NCI-H146 treated with DMSO at 0.1 percent for 48 hours (cell line): ENCODE results near the gene ARHGAP10.
"Not testable (repeated sequence)": the region's sequence is repeated elsewhere in the genome, so short reads cannot be mapped to it uniquely, and the experiment has no call there.

ENCODE experiments used
- DNase-seq: peaks from one replicate; lab custom pipeline; 2025; ENCODE audit not compliant: unreplicated experiment; lab: John Stamatoyannopoulos, UW

ARHGAP10 gene

DNA sequence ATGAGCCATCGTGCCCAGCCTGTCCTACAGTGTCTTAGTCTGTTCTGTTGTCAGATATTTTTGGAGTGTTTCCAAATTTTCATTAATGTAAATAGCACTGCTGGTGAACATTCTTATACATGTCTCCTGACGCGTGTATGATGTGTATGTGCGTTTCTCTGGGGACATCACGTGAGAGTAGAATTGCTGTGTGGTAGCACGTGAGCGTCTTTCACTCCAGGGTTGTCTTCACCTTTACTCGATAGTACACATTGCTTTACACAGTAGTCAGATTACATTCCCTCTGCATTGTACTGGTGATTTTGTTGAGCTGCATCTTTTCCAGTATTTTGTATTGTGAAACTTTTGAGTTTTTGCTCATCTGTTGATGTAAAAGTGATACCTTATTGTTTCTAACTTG lies 60.0 kb downstream of the ARHGAP10 start:
- DNase-seq: no peak

DNA sequence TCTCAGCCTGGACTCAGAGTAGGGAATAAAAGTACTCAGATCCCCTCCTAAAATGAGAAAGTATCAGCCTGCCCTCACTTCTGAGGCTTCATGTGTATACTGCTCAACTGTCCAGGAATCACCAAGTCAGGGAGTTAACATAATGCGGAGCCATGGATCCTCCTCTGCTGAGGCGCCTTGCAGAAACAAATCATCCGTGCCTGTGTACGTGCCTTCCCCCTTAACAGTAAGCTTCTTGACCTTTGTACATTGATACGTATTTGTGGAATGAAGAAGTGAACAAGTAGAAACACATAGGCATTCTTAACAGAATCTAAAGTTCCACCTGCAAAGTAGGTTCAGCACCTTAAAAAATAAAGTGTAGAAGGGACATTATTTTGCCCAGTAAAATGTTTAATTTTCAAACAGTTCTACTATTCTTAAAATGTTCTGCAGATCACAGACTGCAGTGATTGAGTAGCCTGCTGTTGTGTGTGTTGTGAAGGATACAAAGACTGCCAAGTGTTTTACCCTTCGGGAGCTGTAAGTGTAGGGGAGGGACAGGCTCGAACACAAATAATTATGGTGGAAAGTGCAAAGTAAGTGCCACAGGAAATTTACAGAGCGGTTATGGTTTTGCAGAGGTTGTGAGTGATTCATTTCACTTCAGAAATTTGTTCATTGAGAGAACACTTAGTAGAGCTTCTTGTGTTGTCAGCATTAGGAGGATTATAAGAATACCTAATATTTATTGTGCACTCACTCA lies 61.9 kb downstream of the ARHGAP10 start:
- no peak for DNase-seq

DNA sequence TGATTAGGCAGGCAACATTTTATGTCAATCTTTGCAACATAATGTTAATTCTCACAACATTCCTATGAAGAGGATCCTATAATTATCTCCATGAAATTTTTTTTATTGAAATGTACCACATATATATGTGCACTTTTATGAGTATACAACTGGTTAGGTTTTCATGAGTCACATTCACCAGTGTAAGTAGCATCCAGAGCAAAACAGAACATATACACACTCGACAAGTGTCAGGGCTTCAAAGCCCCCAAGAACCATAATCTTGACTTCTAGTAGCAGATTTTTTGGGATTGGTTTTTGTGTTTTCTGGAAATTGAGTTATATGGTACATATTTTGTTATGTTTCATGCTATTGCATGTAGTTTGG lies 62.4 kb downstream of the ARHGAP10 start:
- DNase-seq: no peak

DNA sequence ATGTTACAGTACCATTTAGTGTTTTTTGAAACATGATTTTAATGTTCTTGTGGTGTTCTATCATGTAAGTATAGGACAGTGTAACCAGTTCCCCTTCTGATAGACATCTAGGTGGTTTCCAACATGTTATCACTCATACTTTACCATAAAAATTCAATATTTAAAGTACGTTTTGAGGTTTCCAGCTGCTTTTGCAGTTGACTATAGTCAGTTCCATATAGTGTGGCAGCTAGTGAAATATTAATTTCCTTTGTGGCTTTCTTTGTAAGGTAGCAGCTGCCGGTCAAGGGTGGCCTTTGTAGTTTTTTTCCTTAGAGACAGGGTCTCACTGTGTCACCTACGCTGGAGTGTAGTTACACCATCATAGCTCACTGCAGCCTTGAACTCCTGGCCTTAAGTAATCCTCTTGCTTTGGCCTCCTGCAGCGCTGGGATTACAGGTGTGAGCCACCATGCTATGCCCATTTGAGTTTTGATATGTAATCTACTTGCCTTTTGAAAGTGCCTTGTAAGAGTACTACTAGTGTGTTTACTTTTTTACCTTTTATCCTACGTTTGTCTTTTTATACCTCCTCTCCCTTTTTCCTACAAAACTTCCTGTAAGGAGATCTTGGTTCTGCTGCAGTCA lies 63.0 kb downstream of the ARHGAP10 start:
- DNase-seq: no peak

DNA sequence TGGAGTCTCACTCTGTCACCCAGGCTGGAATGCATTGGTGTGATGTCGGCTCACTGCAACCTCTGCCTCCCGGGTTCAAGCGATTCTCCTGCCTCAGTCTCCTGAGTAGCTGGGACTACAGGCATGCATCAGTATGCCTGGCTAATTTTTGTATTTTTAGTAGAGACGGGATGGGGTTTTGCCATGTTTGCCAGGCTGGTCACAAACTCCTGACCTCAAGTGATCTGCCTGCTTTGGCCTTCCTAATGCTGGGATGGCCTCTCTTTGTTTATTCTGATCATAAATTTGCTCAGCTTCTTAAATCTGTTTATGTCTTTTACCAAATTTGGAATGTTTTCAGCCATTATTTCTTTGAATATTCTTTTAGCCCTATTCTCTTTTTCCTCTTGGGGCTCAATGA lies 67.2 kb downstream of the ARHGAP10 start:
- not testable (repeated sequence) for DNase-seq

DNA sequence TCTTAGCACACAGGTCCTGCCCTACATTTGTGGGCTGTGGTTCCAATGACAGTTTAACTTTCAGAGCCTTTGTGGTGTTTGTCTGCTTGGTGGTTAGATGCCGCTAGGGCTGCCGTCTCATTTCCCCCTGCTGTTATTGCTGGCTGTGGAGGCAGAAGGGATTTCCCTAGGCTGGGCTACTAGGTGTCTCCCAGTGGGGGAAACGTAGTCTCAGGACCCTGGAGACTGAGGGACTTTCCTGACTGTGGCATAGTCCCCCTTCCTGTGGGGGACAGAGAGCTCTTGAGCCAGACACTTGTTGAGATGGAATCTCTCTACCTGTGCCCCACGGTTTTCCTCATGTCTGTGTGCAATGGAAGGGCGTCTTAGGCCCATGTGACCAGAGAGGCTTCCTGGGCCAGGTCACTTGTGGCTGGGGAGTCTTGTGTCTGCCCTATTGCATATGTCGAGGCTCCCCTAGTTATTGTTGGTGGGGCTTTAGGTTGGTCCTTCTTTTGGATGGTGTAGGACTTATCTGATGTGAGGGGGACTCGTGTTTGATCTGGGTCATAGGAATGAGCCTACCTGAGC lies 68.2 kb downstream of the ARHGAP10 start:
- DNase-seq: no peak

DNA sequence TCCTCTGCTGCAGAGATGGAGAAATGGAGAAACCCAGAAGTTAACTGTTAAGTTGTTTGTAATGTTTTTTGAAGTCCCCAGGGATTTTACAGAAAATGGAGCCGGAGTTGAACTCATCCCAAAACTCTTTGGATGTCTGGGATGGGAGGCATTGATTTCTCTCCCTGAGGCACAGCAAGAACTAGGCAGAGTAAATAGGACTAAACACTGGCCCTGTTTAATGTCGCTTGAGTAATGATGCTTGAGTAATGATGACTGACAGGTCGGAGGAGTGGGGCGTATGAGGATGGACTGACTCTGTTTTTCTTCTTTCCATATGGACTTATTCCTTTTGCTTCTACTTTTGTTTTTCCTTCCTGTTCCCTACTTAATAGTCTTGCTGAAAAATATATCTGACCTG lies 69.9 kb downstream of the ARHGAP10 start:
- DNase-seq: no peak

DNA sequence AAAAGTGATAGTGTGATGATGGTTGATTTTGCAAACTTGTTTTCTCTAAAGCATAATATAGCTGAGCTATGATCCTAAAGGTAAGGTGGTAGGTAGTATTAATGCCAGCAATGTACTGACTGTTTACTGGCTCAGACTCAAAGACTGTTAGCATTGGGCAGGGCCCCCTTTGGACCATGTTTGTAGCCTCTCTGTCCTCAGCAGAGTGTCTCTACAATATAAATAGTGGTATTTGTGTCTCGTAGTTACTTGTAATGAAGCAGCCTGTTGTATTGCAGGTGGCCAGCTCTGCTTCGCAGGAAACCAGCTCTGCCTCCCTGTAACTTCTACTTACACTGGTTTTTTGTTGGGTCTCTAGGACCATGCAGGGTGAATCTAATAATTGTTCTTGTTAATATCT lies 70.5 kb downstream of the ARHGAP10 start:
- no peak for DNase-seq

DNA sequence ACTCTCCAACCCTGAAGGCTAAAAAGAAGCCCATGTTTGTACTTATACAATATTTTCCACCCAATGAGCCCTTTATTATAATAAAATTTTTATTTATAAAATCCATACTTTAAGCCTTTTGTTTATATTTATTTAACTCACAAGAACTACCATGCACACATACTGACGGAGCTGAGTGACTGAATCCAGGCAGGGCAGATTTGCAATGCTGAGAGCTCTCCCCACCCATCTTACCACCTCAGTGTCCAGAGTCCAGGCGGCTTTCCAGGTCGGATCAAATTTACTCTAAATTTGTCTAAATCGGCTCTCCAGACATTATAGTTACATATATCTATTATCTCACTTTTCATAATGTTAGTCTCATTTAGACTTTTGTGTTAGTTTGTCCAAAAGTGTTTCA lies 74.1 kb downstream of the ARHGAP10 start:
- DNase-seq: no peak

DNA sequence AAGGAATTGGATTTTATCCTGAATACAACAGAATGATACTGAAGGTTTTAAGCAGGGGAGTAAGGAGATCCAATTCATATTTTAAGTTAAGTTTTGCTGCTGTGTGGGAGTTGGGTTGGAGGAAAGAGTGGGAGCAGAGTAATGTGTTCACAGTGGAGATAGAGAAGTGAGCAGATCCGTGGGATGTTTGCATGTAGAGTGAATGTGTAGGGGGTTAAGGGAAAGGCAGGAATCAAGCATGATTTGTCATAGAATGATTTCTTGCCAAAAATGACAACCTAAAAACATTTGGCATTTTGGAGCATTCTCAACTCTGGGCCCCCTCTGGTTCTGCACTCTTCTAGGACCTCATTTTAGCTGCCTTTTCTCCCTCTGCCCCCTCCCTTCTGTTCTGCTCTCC lies 76.6 kb downstream of the ARHGAP10 start:
- DNase-seq: no peak

DNA sequence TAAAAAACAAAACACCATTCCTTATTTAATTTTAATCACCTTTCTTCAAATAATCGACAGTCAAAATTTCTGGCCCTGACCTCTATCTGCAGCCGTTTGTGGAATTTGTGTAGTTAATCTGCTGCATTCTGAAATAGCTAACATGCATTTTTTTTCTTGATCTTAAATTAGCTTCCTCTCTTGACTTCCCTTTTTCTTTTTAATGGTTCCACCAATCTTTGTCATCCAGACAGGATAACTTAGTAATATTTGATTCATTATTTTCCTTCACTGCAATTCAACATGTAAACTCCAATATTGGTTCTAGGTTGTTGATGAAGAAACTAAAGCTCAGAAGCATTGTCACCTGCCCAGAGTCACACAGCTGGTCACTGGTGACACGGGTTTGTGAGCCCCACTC lies 77.3 kb downstream of the ARHGAP10 start:
- DNase-seq: no peak

DNA sequence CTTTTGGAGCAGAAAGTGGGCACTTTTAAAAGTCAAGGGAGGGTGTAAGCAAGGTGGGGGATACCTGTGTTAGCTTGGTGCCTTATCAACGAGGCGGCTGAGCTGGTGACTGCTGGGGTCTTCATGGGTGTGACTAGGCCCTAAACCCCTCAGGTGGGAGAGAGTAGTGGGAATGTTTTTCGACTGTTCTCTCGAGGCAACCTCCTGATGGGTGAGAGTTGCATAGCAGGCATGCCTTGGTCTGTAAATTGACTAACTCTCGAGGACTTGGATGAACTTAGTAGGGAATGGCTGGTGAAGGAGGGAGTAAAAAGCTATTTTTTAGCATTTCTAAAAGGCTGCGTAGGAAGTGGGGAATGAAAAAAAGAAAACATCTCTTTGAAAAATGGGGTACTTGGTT lies 80.0 kb downstream of the ARHGAP10 start:
- DNase-seq: no peak

DNA sequence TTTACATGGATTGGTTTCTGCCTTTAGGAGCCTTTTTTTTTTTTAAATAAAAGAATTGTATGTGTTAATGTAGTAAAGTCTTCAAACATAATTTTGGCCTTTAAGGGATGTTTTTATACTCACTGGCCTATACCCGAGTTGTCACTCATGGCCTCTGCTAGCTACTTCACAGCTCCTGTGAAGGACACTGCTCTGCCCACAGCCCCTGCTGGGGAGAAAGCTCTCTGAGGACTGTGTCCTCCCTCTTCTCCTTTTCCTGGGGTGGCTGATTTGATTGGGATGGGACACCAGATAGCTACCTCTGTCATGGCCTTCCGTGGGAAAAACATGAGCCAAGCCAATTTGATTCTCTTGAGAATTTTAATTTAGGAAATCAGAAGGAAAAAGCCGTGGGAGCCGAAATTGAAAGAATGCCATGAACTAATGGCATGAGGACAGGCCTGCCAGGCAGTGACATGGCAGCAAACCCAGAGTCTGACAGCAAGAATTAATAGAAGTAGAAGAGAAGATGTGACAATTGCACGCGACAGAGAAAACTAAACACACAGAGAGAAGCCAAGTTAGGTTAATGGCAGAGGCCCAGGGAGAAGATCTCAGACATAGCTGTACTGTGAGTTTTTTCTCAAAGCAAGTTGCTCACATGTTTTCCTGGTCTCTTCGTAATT lies 81.4 kb downstream of the ARHGAP10 start:
- DNase-seq: no peak

DNA sequence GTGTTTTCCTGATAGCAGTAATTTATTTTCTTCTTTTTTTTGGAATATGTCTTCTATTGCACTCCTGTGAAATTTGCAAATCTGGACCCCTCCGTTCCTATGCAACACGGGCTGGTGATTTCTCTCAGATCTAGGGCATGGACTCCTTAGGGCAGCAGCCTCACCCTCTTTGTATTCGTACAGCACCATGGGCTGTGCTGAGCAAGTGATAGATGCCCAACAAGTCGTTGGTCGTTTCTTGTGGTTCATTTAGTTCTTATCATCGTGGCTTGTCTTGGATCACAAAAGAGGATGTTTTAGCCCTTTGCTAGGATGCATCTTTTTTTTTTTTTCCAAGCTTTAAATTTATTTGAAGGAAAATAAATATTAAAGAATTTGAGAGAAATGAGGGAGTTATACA lies 82.1 kb downstream of the ARHGAP10 start:
- no peak for DNase-seq

DNA sequence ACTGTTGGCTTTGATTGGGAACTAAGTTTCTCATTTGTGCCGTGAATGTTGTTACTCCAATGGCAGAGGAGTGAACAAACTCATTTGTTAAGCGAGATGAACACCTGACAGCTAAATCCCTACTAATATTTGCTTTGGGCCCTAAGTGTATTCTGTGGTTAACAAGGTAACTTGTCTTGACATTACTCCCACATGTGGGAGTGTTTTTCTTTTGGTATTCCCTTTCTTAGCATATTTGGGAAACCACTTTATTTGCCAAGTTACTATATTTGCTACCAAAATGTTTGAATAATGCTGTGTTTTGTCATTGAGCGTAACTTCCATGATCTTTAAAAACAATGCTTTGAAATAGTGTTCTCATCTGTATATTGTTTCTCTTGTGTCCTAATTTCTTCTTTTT lies 82.5 kb downstream of the ARHGAP10 start:
- DNase-seq: no peak

DNA sequence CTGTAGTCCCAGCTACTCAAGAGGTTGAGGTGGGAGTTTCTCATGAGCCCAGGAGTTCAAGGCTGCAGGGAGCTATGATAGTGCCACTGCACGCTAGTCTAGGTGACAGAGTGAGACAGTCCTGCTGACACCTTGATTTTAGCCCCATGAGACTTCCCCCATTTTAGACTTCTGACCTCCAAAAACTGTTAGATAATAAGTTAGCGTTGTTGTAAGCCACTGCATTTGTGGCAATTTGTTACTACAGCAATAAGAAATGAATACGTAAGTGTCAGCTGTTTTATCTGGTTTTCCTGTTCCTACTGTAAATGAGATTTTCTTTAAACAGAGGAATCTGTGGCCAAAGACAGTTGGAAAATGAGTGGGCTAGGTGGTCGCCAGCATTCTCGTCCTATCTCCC lies 83.9 kb downstream of the ARHGAP10 start:
- DNase-seq: no peak

DNA sequence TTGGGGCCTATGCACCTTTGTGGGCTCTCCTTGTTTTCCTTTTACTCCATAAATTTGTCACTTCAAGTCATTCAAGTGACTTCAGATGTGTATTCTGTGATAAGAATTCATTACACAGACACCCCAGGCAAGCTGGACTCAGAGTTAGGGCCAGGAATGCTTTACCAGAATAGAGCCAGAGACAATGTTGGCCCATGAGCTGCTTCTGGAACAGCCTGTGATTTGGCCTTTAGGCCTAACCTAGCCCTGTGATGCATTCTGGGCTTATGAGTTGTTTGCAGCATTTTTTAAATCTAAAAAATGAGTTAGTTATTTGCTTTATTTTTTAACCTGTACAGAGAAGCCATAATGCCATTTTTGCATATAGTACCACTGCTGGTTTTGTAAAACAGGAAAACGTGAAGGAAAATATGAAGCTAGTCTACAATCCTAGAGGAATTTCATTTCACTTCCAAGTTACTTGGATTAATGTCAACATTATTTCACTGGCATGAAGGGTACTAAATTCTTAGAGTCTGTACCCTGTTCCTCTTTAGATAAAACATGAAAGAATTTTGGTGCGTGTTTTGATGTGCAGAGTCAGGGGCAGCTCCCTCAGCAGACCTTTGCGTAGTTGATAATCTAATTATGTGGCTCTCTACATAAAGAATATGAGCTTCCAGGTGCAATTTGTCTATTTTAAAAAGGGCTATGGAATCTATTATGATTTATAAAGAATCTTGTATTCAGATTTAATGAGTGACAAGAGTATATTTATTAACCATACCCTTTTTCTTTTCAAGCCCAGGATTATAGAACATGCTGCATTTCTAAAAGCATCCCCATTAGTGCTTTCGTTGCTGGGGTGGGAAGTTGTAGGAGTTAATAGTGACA lies 84.7 kb downstream of the ARHGAP10 start:
- no peak for DNase-seq

DNA sequence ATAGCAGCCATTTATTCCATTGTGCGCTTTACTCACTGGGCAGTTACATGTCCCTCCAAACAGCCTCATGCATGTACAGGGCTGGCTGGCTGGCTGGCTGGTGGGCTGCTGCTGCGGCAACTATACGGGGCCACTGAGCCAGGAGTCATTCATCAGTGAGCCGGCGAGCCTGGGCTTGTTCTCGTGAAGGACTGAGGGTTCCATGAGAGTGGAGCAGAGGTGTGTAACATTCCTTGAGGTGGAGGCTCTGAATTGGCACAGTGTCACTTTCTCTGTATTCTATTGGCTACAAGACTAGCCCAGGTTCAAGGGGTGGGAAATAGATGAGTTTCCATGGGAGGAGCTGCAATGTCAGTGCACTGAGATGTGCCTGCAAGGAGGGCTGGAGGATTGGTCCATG lies 89.1 kb downstream of the ARHGAP10 start:
- no peak for DNase-seq

DNA sequence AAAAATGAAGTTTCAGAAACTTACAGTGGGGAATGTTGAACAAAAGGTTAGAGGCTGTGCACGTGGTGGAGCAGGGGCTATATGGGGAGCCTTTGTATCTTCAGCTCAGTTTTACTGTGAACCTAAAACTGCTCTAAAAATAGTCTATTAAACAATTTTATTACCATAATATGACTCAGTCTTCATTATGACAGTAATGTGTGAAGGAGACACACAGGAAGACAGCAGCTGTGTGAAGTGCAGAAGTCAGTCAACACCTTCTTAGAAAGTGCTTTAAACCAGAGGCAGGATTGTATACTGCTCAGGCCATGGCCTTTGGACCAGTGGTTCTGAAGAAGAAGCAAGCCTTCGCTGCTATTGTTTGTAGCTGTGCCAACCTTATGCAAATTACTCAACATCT lies 89.7 kb downstream of the ARHGAP10 start:
- DNase-seq: no peak

DNA sequence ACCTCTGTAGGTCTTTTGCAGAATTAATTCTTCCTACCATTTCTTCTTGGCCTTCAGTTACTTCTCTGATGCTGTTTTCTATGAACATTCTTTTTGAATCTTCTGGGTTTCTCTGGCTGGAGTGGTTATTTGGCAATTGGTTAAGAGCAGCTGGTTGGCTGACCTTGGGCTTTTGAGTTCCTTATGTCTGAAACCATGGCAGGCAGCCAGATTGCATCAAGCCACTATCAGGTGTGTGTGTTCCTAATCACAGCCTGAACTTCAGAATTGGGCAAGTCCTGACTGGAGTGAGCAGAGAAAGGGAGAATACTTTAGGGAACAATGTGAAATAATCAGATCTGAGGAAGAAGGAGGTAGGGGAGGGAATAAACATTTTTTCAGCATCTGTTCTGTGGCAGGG lies 90.2 kb downstream of the ARHGAP10 start:
- no peak for DNase-seq

DNA sequence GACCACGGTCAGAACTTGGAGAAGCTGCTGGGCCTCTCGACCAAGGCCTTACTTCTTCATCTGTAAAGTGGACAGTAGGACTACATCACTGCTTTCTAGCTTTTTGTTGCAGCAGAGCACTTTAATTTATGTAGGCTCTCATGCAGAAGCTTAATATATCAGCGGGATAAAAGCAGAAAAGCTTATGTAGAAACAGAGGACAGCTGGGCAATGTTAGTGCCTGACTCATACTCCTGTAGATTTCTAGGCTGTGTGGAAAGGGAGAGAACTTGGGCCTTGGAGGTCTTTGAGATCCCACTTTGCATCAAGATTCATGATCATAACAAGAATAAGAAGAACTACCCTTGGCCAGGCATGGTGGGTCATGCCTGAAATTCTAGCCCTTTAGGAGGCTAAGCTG lies 91.2 kb downstream of the ARHGAP10 start:
- DNase-seq: no peak
